Amniotic epithelial cell (primary cell): ENCODE data around the gene FRMD7.
"Not testable (repeated sequence)": the region's sequence is repeated elsewhere in the genome, so short reads cannot be mapped to it uniquely, and the experiment has no call there.

Source experiments
- DNase-seq: peaks from one replicate; pipeline ENCODE4 v3.0.0-alpha.2; 2010; ENCODE audit warnings: low read depth

The FRMD7 gene

GRCh38 chrX:132127743-132128142, at the start of gene FRMD7:
TSS of gene FRMD7 (minus strand) at chrX:132128020. CDS start at chrX:132127844, 176 bp downstream.
- DNase-seq = peak; percentile 3

GRCh38 chrX:132173647-132174046, 45.8 kb upstream of the FRMD7 start:
- DNase-seq = no peak

- peak; percentile 24 for DNase-seq
These were observed 44.1 kb upstream of the FRMD7 start for GRCh38 chrX:132171881-132172280.

- peak; percentile 2 for DNase-seq
These were observed 43.7 kb upstream of the FRMD7 start for GRCh38 chrX:132171478-132171877.

- no peak for DNase-seq
These were observed 41.7 kb upstream of the FRMD7 start for GRCh38 chrX:132169554-132169953.

- peak; percentile 21 for DNase-seq
These were observed 37.8 kb upstream of the FRMD7 start for GRCh38 chrX:132165651-132166050.

GRCh38 chrX:132165005-132165404, 37.2 kb upstream of the FRMD7 start:
- DNase-seq = no peak

GRCh38 chrX:132163094-132163493, 35.3 kb upstream of the FRMD7 start:
- not testable (repeated sequence) for DNase-seq

GRCh38 chrX:132153166-132153565, 25.3 kb upstream of the FRMD7 start:
- no peak for DNase-seq

GRCh38 chrX:132146456-132146855, 18.6 kb upstream of the FRMD7 start:
- no peak for DNase-seq

GRCh38 chrX:132144061-132144460, 16.2 kb upstream of the FRMD7 start:
- no peak for DNase-seq

GRCh38 chrX:132125906-132126305, 1.9 kb downstream of the FRMD7 start:
- DNase-seq = no peak

- no peak for DNase-seq
These were observed 6.9 kb downstream of the FRMD7 start for GRCh38 chrX:132120913-132121312.

GRCh38 chrX:132119821-132120515, 7.9 kb downstream of the FRMD7 start:
- no peak for DNase-seq

GRCh38 chrX:132119283-132119682, 8.5 kb downstream of the FRMD7 start:
- peak; percentile 4 for DNase-seq

GRCh38 chrX:132118358-132118757, 9.5 kb downstream of the FRMD7 start:
- DNase-seq = no peak

GRCh38 chrX:132115792-132116191, 12.0 kb downstream of the FRMD7 start:
- no peak for DNase-seq

- DNase-seq = no peak
These were observed 13.2 kb downstream of the FRMD7 start for GRCh38 chrX:132114607-132115006.

- no peak for DNase-seq
These were observed 20.5 kb downstream of the FRMD7 start for GRCh38 chrX:132107291-132107690.

- no peak for DNase-seq
These were observed 26.0 kb downstream of the FRMD7 start for GRCh38 chrX:132101799-132102198.

GRCh38 chrX:132101206-132101605, 26.6 kb downstream of the FRMD7 start:
- DNase-seq = no peak

- not testable (repeated sequence) for DNase-seq
These were observed 29.1 kb downstream of the FRMD7 start for GRCh38 chrX:132098704-132099103.

GRCh38 chrX:132094164-132094563, 33.7 kb downstream of the FRMD7 start:
- peak; percentile 18 for DNase-seq

GRCh38 chrX:132093239-132093860, 34.5 kb downstream of the FRMD7 start:
- no peak for DNase-seq
